ENCODE data around the gene DENND1A.

DNA sequence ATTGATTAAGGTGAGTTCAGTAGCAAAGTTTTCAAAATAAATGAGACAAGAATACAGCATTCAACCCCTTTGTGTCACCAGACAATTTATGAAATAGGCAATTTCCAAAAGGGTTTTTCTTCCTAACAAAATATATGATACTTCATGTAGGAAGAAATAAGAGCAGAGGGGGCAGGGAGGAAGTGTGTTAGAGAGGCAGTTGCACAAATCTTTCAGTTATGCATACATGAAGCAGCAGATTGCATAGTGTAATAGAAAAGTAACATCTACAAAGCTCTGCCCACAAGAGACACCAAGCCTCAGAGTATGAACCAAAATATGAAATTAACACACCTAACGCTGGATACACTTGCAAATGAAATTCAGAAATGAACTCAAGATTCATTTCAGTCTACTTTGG, 157.0 kb downstream of the DENND1A start:
- TF ChIP-seq POLR2A (IDR thresholded peaks at IDR 0.05) (no peak), EP300 (IDR thresholded peaks at IDR 0.05) (no peak), POLR2AphosphoS5 (IDR thresholded peaks at IDR 0.05) (no peak)
- TF ChIP-seq, protein P1, sequence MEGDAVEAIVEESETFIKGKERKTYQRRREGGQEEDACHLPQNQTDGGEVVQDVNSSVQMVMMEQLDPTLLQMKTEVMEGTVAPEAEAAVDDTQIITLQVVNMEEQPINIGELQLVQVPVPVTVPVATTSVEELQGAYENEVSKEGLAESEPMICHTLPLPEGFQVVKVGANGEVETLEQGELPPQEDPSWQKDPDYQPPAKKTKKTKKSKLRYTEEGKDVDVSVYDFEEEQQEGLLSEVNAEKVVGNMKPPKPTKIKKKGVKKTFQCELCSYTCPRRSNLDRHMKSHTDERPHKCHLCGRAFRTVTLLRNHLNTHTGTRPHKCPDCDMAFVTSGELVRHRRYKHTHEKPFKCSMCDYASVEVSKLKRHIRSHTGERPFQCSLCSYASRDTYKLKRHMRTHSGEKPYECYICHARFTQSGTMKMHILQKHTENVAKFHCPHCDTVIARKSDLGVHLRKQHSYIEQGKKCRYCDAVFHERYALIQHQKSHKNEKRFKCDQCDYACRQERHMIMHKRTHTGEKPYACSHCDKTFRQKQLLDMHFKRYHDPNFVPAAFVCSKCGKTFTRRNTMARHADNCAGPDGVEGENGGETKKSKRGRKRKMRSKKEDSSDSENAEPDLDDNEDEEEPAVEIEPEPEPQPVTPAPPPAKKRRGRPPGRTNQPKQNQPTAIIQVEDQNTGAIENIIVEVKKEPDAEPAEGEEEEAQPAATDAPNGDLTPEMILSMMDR (IDR thresholded peaks at IDR 0.05): no peak
